Gastroesophageal sphincter (tissue), 4 donors: ENCODE measurements around the gene SYNPO. TPM values are rescaled to one million over a fixed set of nuclear protein-coding genes. Genes with fewer than 3 reads are reported as not detected.

Source experiments
- ATAC-seq: fragments of 150-250 bp; one replicate; pipeline ENCODE4 v1.9.1; 2016; ENCODE audit warnings: mild to moderate bottlenecking, moderate library complexity
- H3K27ac ChIP-seq, 4 donors: fragments of 200-600 bp; sonication (generic) in 3 of 4; 1 replicate in 3 of 4; 2 replicates in 1 of 4; pipeline ENCODE4 v1.5.1; 2016 to 2019
- H3K27me3 ChIP-seq: fragments of 200-600 bp; sonication (generic); one replicate; pipeline ENCODE4 v1.5.1; 2019
- H3K36me3 ChIP-seq, 2 donors: fragments of 200-600 bp; sonication (generic); one replicate each; pipeline ENCODE4 v1.5.1; 2019; ENCODE audit warnings: control low read depth in 1 of 2
- H3K4me1 ChIP-seq, 3 donors: fragments of 200-600 bp; sonication (generic); 1 replicate in 2 of 3; 2 replicates in 1 of 3; pipeline ENCODE4 v1.5.1; 2016 to 2019; ENCODE audit warnings: control low read depth in 2 of 3
- H3K4me3 ChIP-seq, 2 donors: fragments of 200-600 bp; sonication (generic); one replicate each; pipeline ENCODE4 v1.5.1; 2019; ENCODE audit warnings: mild to moderate bottlenecking in 1 of 2, moderate library complexity in 1 of 2
- H3K9me3 ChIP-seq, 3 donors: fragments of 200-600 bp; sonication (generic); one replicate each; pipeline ENCODE4 v1.5.1; 2017 to 2019; ENCODE audit warnings: control low read depth in 2 of 3
- CTCF ChIP-seq, 4 experiments: fragments of 200-600 bp in 2 of 4; fragments of 450-650 bp in 2 of 4; sonication (generic) in 1 of 4; IDR thresholded peaks; one replicate each; pipeline ENCODE4 v1.5.1; 2017 to 2019; ENCODE audit warnings: antibody characterized with exemption in 4 of 4, mild to moderate bottlenecking in 2 of 4, moderate library complexity in 2 of 4
- EP300 ChIP-seq: sonication (generic); formaldehyde crosslinking; IDR thresholded peaks from one replicate; pipeline ENCODE4 v1.6.1; 2017; ENCODE audit warnings: antibody characterized with exemption, mild to moderate bottlenecking
- POLR2A ChIP-seq, 2 donors: fragments of 450-650 bp; IDR thresholded peaks; one replicate each; pipeline ENCODE4 v1.6.1; 2017; ENCODE audit warnings: antibody characterized with exemption in 2 of 2, mild to moderate bottlenecking in 2 of 2, moderate library complexity in 1 of 2
- POLR2AphosphoS5 ChIP-seq: sonication (generic); formaldehyde crosslinking; IDR thresholded peaks from one replicate; pipeline ENCODE4 v1.6.1; 2017; ENCODE audit warnings: antibody characterized with exemption
- WGBS, 2 donors: methylation state at CpG; one replicate each; pipeline ENCODE4 v1.1.5; 2018; ENCODE audit warnings: low coverage in 1 of 2; 5-methylcytosine and 5-hydroxymethylcytosine counted together
- total RNA-seq, 4 donors: library from RNA; depleted of rRNA; stranded (reverse); fragments of >200 nt; gene quantifications; one replicate each; pipeline ENCODE4 v1.1.0, GENCODE V29; 2016

The SYNPO gene
- total RNA-seq, 4 donors from 2014 or later = 31.6 to 50.5 (median 37.4) TPM

GRCh38 chr5:150703762-150704161 is 63.3 kb downstream of the SYNPO start:
- H3K36me3 ChIP-seq = peaks cover 0 to 18% of the 10 kb centered on the region in 2 donors
- no peaks in the 10 kb centered on the region for H3K9me3 ChIP-seq
- TF ChIP-seq POLR2A (IDR thresholded peaks at IDR 0.05) (no peak), CTCF (IDR thresholded peaks at IDR 0.05) (no peak), EP300 (no peak), POLR2AphosphoS5 (no peak)
- ATAC-seq = no peak
- WGBS, 2 donors = 55 to 78% methylated on average over 1 to 3 of the region's 3 CpGs
- no peak overlapping the region for H3K4me3 ChIP-seq
- H3K4me1 ChIP-seq = peaks cover 8 to 20% (median 9%) of the 10 kb centered on the region in 3 donors
- no peak overlapping the region for H3K27ac ChIP-seq
- H3K27me3 ChIP-seq = no peaks in the 10 kb centered on the region

DNA sequence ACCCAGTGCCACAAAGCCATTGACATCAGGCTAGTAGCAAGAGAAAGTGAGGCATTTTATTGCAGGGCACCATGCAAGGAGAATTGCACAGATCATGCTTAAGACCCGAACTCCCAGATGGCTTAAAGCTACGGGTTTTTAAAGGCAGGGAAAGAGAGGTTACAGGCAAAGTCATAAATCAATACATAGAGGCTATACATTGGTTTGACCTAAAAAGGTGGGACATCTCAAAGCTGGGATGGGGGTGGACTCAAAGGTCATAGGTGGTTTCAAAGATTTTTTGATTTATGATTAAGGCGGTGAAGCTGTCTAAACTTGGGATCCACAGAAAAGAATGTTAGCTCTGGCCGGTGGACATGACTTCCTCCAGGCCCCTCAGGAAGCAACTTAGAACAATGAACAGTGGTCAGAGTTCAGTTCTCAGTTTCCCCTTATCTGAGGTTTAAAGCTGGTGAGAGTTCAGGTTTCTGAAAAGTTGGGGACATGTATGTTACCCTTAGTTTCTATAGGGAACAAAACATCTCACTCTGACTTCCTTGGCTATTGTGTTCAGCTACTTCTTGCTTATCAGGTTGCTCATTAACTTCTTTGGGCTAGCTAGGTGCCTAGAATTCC is 66.4 kb downstream of the SYNPO start:
- TF ChIP-seq POLR2A (IDR thresholded peaks at IDR 0.05) = no peak
- TF ChIP-seq CTCF (IDR thresholded peaks at IDR 0.05) = no peak
- TF ChIP-seq POLR2AphosphoS5 = no peak
- no peak for TF ChIP-seq EP300

More for the DNA sequence above, 66.4 kb downstream of the SYNPO start:
- no peaks in the 10 kb centered on the region for H3K4me1 ChIP-seq
- H3K27me3 ChIP-seq = no peaks in the 10 kb centered on the region
- H3K36me3 ChIP-seq = peaks cover 4 to 45% of the 10 kb centered on the region in 2 donors
- no peak overlapping the region for H3K4me3 ChIP-seq
- 35 to 49% methylated on average over 2 to 4 of the region's 4 CpGs for WGBS, 2 donors
- ATAC-seq = no peak
- no peaks in the 10 kb centered on the region for H3K9me3 ChIP-seq
- no peak overlapping the region for H3K27ac ChIP-seq

Other genes starting within 250 kb of the SYNPO start
- gene CD74, start 227.8 kb upstream of the SYNPO start, total RNA-seq = 100 to 1,000 TPM; 142 to 720 (median 338) TPM
- gene RPS14, start 190.9 kb upstream of the SYNPO start, total RNA-seq = 1,000 to 10,000 TPM; 1,275 to 3,828 (median 2,502) TPM
- 100 to 1,000 TPM in 1 of 4 donors, 10 to 100 TPM in 3; 58.3 to 146 (median 72.1) TPM for gene NDST1, start 132.5 kb upstream of the SYNPO start, total RNA-seq
- under 1 TPM in 3 of 4 donors, not detected in 1; 0.13 to 0.62 (median 0.22) TPM for gene MYOZ3, start 20.6 kb downstream of the SYNPO start, total RNA-seq
- 10 to 100 TPM; 24.3 to 37.2 (median 32.4) TPM for gene RBM22, start 60.4 kb downstream of the SYNPO start, total RNA-seq
- gene DCTN4, start 118.4 kb downstream of the SYNPO start, total RNA-seq = 10 to 100 TPM; 49.8 to 78.6 (median 55.2) TPM
- 10 to 100 TPM; 35.9 to 58.3 (median 47.9) TPM for gene SMIM3, start 138.1 kb downstream of the SYNPO start, total RNA-seq
- gene IRGM, start 205.9 kb downstream of the SYNPO start, total RNA-seq = not detected